Liver (tissue), 9 donors: ENCODE data around the gene OSTF1. TPM values are rescaled to one million over a fixed set of nuclear protein-coding genes. Genes with fewer than 3 reads are reported as not detected.

ENCODE experiments used
- DNase-seq: peaks from one replicate; pipeline ENCODE4 v3.0.0-alpha.2; 2017; ENCODE audit warnings: low spot score
- H3K27ac ChIP-seq, 2 donors: one replicate each; pipeline ENCODE4 v1.7.0; 2013; ENCODE audit warnings: inconsistent platforms in 2 of 2, low read length in 2 of 2, control low read depth in 1 of 2, low read depth in 1 of 2, mild to moderate bottlenecking in 1 of 2
- H3K27me3 ChIP-seq, 4 donors: one replicate each; pipeline versions ENCODE4 v1.6.1 to v1.7.0; 2013; ENCODE audit warnings: low read length in 3 of 4, inconsistent platforms in 1 of 4, mild to moderate bottlenecking in 1 of 4, moderate library complexity in 1 of 4; ENCODE audit not compliant: control insufficient read depth in 4 of 4, insufficient read depth in 4 of 4
- H3K36me3 ChIP-seq, 4 donors: one replicate each; pipeline versions ENCODE4 v1.6.1 to v1.7.0; 2013; ENCODE audit warnings: low read length in 3 of 4, mild to moderate bottlenecking in 3 of 4, low read depth in 1 of 4, moderate library complexity in 1 of 4; ENCODE audit not compliant: control insufficient read depth in 4 of 4, insufficient read depth in 3 of 4
- H3K4me1 ChIP-seq, 4 donors: one replicate each; pipeline versions ENCODE4 v1.6.1 to v1.7.0; 2013; ENCODE audit warnings: low read length in 3 of 4, mild to moderate bottlenecking in 3 of 4, moderate library complexity in 1 of 4; ENCODE audit not compliant: control insufficient read depth in 4 of 4, insufficient read depth in 4 of 4
- H3K4me3 ChIP-seq, 3 donors: one replicate each; pipeline versions ENCODE4 v1.6.1 to v1.7.0; 2013; ENCODE audit warnings: low read length in 3 of 3, control low read depth in 1 of 3, low read depth in 1 of 3, mild to moderate bottlenecking in 1 of 3
- H3K9ac ChIP-seq, 2 donors: one replicate each; pipeline ENCODE4 v1.7.0; 2013; ENCODE audit warnings: low read length in 2 of 2, mild to moderate bottlenecking in 2 of 2, moderate library complexity in 2 of 2, control low read depth in 1 of 2, low read depth in 1 of 2
- H3K9me3 ChIP-seq, 4 donors: one replicate each; pipeline versions ENCODE4 v1.6.1 to v1.7.0; 2013; ENCODE audit warnings: low read length in 3 of 4; ENCODE audit not compliant: control insufficient read depth in 4 of 4
- EGR1 ChIP-seq, 2 donors: IDR thresholded peaks; 2 replicates each; pipeline ENCODE4 v1.6.1; 2016 to 2018; ENCODE audit warnings: antibody characterized with exemption in 2 of 2, low read depth in 2 of 2
- FOXA1 ChIP-seq: IDR thresholded peaks from 2 replicates; pipeline ENCODE4 v1.6.1; 2016; ENCODE audit warnings: antibody characterized with exemption
- FOXA2 ChIP-seq: IDR thresholded peaks from 2 replicates; pipeline ENCODE4 v1.6.1; 2016; ENCODE audit warnings: antibody characterized with exemption
- GABPA ChIP-seq, 2 donors: IDR thresholded peaks in 1 of 2; conservative IDR thresholded peaks in 1 of 2; 2 replicates each; pipeline ENCODE4 v1.6.1; 2016; ENCODE audit warnings: antibody characterized with exemption in 2 of 2, mild to moderate bottlenecking in 1 of 2, moderate library complexity in 1 of 2
- HNF4A ChIP-seq, 2 donors: conservative IDR thresholded peaks; 2 replicates each; pipeline ENCODE4 v1.6.1; 2016; ENCODE audit warnings: antibody characterized with exemption in 2 of 2, mild to moderate bottlenecking in 2 of 2
- HNF4G ChIP-seq: IDR thresholded peaks from 2 replicates; pipeline ENCODE4 v1.6.1; 2016; ENCODE audit warnings: antibody characterized with exemption
- JUND ChIP-seq, 2 donors: IDR thresholded peaks; 2 replicates each; pipeline ENCODE4 v1.6.1; 2016; ENCODE audit warnings: antibody characterized with exemption in 2 of 2
- NR2F2 ChIP-seq: IDR thresholded peaks from 2 replicates; pipeline ENCODE4 v1.6.1; 2016; ENCODE audit warnings: antibody characterized with exemption
- RAD21 ChIP-seq, 2 donors: IDR thresholded peaks; 2 replicates each; pipeline ENCODE4 v1.6.1; 2016; ENCODE audit warnings: antibody characterized with exemption in 2 of 2, mild to moderate bottlenecking in 2 of 2
- REST ChIP-seq: IDR thresholded peaks from 2 replicates; pipeline ENCODE4 v1.6.1; 2016; ENCODE audit warnings: antibody characterized with exemption, mild to moderate bottlenecking
- RXRA ChIP-seq, 2 donors: IDR thresholded peaks; 2 replicates each; pipeline ENCODE4 v1.6.1; 2017 to 2018; ENCODE audit warnings: antibody characterized with exemption in 2 of 2, mild to moderate bottlenecking in 1 of 2
- SP1 ChIP-seq: IDR thresholded peaks from 2 replicates; pipeline ENCODE4 v1.6.1; 2018; ENCODE audit warnings: antibody characterized with exemption, mild to moderate bottlenecking
- TAF1 ChIP-seq: conservative IDR thresholded peaks from 2 replicates; pipeline ENCODE4 v1.6.1; 2016; ENCODE audit warnings: antibody characterized with exemption, mild to moderate bottlenecking
- YY1 ChIP-seq: IDR thresholded peaks from 2 replicates; pipeline ENCODE4 v1.6.1; 2016; ENCODE audit warnings: antibody characterized with exemption, mild to moderate bottlenecking
- WGBS: extraction: QIAGEN DNeasy Blood & Tissue Kit; methylation state at CpG from one replicate; pipeline ENCODE4 v1.1.7; 2013; 5-methylcytosine and 5-hydroxymethylcytosine counted together
- polyA plus RNA-seq, 2 donors: library from polyadenylated mRNA; stranded (reverse) in 1 of 2; unstranded in 1 of 2; fragments of 200-250 nt in 1 of 2; fragments of >200 nt in 1 of 2; fragmentation: Nextera tagmentation in 1 of 2; extraction: Ambion mirVana in 1 of 2; gene quantifications; one replicate each; pipeline versions ENCODE4 v1.2.1 to v1.2.3, GENCODE V29; 2013 to 2015
- total RNA-seq, 2 donors: library from RNA; depleted of rRNA; stranded (reverse); fragments of >200 nt; gene quantifications; one replicate each; pipeline ENCODE4 v1.2.3, GENCODE V29; 2014
- TF ChIP-seq, protein P1 (sequence below): IDR thresholded peaks from 2 replicates; pipeline ENCODE4 v1.6.1; 2016; ENCODE audit warnings: antibody characterized with exemption
- TF ChIP-seq, protein P2 (sequence below): IDR thresholded peaks from 2 replicates; pipeline ENCODE4 v1.6.1; 2016; ENCODE audit warnings: antibody characterized with exemption
- TF ChIP-seq, protein P3 (sequence below): fragments of 150-350 bp; IDR thresholded peaks from 2 replicates; pipeline ENCODE4 v1.5.1; 2017; ENCODE audit warnings: improper control_type of control experiment, low read depth, low read length; ENCODE audit not compliant: missing input control
- TF ChIP-seq, protein P4 (sequence below): IDR thresholded peaks from 2 replicates; pipeline ENCODE4 v1.6.1; 2016; ENCODE audit warnings: antibody characterized with exemption
- donor health status: healthy.
- donor health status: healthy.
- donor health status: healthy.
- donor health status: healthy.
- donor health status: healthy.

Gene OSTF1
- total and polyA plus RNA-seq, 4 donors, result 19.8 to 29.7 (median 26.9) TPM

GRCh38 chr9:75130621-75131230, 42.4 kb downstream of the OSTF1 start:
- H3K4me1 ChIP-seq, result no peaks in the 10 kb centered on the region
- H3K9me3 ChIP-seq, result no peaks in the 10 kb centered on the region
- no peak overlapping the region for H3K4me3 ChIP-seq
- no peak overlapping the region for H3K27ac ChIP-seq
- H3K9ac ChIP-seq, result no peak overlapping the region
- TF ChIP-seq FOXA1 (no peak), YY1 (no peak)
- TF ChIP-seq, protein P1, sequence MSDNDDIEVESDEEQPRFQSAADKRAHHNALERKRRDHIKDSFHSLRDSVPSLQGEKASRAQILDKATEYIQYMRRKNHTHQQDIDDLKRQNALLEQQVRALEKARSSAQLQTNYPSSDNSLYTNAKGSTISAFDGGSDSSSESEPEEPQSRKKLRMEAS, result no peak
- no peak for DNase-seq
- no peaks in the 10 kb centered on the region for H3K27me3 ChIP-seq
- peaks cover 2 to 37% (median 20%) of the 10 kb centered on the region in 4 donors for H3K36me3 ChIP-seq
- WGBS, result 65% methylated on average over 5 of the region's 5 CpGs

DNA sequence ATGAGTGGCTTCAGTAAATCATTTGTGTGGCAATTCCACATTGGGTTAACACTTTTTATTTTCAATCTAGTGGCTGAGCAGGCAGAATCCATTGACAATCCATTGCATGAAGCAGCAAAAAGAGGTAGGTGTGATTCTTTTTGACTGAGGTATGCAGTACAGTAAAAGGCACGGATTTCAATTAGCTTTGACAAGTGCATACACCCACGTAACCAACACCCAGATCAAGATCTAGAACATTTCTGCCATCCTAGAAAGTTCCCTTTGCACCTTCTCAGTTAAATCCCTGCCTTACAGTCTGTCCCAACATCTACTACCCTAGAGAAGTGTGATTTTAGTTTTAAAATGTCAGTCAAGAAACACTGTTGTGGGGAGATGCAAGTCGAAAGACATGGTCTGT, 43.4 kb downstream of the OSTF1 start:
- H3K9me3 ChIP-seq, result no peaks in the 10 kb centered on the region
- H3K27me3 ChIP-seq, result no peaks in the 10 kb centered on the region
- H3K36me3 ChIP-seq, result peaks cover 2 to 43% (median 21%) of the 10 kb centered on the region in 4 donors
- DNase-seq, result no peak
- H3K4me3 ChIP-seq, result no peak overlapping the region
- H3K4me1 ChIP-seq, result no peaks in the 10 kb centered on the region
- no peak overlapping the region for H3K9ac ChIP-seq
- WGBS, result 97% methylated on average over 3 of the region's 3 CpGs
- TF ChIP-seq HNF4G (no peak), REST (no peak), GABPA (IDR thresholded peaks at IDR 0.05 in 1 of 2, conservative IDR thresholded peaks at IDR 0.05 in 1 of 2) (no peak), NR2F2 (no peak), FOXA2 (no peak), YY1 (no peak), FOXA1 (no peak)
- TF ChIP-seq, protein P1, result no peak
- TF ChIP-seq, protein P2, sequence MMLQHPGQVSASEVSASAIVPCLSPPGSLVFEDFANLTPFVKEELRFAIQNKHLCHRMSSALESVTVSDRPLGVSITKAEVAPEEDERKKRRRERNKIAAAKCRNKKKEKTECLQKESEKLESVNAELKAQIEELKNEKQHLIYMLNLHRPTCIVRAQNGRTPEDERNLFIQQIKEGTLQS, result no peak
- H3K27ac ChIP-seq, result no peak overlapping the region

- Histone ChIP-seq H3K4me1 (no peaks in the 10 kb centered on the region), H3K4me3 (no peak overlapping the region), H3K27me3 (no peaks in the 10 kb centered on the region), H3K9ac (no peak overlapping the region), H3K36me3 (peaks cover 2 to 44% (median 24%) of the 10 kb centered on the region in 4 donors), H3K27ac (no peak overlapping the region), H3K9me3 (no peaks in the 10 kb centered on the region)
- 88% methylated on average over 4 of the region's 4 CpGs for WGBS
- no peak for DNase-seq
- TF ChIP-seq FOXA2 (no peak), JUND (IDR thresholded peaks at IDR 0.05) (no peak), RAD21 (IDR thresholded peaks at IDR 0.05) (no peak), NR2F2 (no peak), GABPA (IDR thresholded peaks at IDR 0.05 in 1 of 2, conservative IDR thresholded peaks at IDR 0.05 in 1 of 2) (no peak), SP1 (no peak), HNF4G (no peak), TAF1 (no peak), RXRA (IDR thresholded peaks at IDR 0.05) (no peak), FOXA1 (no peak), EGR1 (IDR thresholded peaks at IDR 0.05; ENCODE audit: low read depth in 2 of 2) (no peak), YY1 (no peak), HNF4A (conservative IDR thresholded peaks at IDR 0.05) (no peak)
- TF ChIP-seq, protein P1, result no peak
- TF ChIP-seq, protein P3, sequence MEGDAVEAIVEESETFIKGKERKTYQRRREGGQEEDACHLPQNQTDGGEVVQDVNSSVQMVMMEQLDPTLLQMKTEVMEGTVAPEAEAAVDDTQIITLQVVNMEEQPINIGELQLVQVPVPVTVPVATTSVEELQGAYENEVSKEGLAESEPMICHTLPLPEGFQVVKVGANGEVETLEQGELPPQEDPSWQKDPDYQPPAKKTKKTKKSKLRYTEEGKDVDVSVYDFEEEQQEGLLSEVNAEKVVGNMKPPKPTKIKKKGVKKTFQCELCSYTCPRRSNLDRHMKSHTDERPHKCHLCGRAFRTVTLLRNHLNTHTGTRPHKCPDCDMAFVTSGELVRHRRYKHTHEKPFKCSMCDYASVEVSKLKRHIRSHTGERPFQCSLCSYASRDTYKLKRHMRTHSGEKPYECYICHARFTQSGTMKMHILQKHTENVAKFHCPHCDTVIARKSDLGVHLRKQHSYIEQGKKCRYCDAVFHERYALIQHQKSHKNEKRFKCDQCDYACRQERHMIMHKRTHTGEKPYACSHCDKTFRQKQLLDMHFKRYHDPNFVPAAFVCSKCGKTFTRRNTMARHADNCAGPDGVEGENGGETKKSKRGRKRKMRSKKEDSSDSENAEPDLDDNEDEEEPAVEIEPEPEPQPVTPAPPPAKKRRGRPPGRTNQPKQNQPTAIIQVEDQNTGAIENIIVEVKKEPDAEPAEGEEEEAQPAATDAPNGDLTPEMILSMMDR, result no peak
- TF ChIP-seq, protein P4, sequence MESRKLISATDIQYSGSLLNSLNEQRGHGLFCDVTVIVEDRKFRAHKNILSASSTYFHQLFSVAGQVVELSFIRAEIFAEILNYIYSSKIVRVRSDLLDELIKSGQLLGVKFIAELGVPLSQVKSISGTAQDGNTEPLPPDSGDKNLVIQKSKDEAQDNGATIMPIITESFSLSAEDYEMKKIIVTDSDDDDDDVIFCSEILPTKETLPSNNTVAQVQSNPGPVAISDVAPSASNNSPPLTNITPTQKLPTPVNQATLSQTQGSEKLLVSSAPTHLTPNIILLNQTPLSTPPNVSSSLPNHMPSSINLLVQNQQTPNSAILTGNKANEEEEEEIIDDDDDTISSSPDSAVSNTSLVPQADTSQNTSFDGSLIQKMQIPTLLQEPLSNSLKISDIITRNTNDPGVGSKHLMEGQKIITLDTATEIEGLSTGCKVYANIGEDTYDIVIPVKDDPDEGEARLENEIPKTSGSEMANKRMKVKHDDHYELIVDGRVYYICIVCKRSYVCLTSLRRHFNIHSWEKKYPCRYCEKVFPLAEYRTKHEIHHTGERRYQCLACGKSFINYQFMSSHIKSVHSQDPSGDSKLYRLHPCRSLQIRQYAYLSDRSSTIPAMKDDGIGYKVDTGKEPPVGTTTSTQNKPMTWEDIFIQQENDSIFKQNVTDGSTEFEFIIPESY, result no peak
- TF ChIP-seq, protein P2, result no peak
Measured at GRCh38 chr9:75132244-75132643, 43.9 kb downstream of the OSTF1 start.
